C1 segment of cervical spinal cord (tissue), 14 donors: ENCODE data around the gene SCMH1.

Experiments used
- DNase-seq, 14 donors: peaks; one replicate each; lab custom pipeline; 2025; lab: John Stamatoyannopoulos, UW

SCMH1 gene

DNA sequence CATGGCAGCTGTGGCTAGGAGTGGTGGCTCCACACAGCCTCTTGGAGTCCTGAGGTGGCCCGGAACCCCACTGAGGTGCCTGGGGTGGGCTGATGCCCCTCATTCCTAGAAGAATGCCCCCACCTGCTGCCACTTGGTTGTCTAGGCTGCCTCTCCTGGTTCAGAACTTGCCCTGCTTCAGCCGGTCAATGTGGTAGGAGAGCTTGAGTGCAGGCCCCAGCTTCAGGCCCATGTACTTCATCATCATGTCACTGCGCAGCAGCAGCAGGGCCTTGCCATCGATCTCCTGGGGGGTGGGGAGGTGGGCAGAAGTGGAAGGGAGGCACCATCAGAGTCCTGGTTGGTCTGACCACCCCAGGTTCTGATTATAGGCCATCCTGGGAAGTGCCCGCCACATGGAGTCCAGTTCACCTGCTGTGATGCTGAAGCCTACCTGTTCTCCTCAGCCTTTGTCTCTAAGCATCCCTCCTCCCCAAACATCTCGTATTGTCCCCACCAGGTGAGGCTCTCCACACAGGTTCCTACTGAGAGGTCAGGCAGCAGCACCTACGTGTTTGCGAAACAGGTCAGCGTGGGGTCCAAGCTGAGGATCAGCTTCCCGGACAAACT, 214.0 kb downstream of the SCMH1 start:
- no peak for DNase-seq

DNA sequence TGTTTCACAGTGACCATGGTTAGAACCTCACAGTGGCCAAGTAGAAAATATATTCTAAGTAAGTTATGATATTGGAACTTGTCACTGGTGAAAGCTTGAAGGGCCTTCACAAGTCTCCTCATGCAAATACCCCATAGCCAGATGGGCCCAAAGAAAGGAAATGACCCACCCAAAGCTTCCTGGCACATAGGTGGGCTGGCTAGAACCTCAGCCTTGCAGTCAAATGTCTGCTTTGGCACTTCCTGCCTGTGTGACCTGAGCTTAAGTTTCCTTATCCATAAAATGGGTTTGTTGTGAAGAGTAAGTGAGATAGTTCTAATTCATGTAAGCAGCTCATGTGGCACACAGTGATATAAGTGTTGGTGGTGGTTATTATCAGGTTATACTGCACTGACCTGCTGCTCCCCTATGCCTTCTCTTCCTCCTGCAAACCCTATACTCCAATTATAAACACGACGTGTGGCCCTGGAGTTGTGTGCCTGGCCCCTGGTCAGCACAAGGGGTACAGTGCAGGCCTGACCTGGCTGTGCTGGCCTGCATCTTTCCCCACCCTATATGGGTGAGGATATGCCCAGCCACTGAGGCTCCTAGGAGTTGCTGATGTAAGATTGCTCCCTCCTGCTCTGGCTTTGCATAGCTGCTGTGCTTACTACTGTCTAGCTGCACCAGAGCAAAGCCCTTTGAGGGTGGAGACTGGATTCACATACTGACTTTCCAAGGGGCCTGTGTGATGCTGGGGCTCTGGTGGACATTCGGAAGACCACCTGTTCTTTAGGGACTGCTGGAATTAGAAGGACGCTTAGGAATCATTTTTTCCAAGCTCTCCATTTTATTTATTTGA, 215.9 kb downstream of the SCMH1 start:
- DNase-seq = no peak

DNA sequence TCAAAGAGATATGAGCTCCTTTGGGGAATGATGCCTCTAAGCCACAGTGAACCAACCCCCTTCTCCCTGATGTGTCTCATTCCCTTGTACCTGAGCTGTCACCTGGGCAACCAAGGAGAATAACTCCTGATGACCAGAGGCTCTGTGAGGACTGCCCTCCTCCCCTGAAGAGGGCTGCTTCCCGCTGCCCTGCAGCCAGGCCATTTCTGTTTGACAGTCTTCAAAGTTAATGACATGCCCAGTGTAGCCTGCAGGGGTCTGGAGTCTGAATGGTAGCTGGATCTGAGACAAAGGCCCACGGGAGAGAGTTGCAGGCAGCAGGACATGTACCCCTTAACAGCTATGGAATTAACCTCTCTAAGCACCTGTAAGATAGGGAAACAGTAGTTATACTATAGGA, 217.2 kb downstream of the SCMH1 start:
- no peak for DNase-seq

DNA sequence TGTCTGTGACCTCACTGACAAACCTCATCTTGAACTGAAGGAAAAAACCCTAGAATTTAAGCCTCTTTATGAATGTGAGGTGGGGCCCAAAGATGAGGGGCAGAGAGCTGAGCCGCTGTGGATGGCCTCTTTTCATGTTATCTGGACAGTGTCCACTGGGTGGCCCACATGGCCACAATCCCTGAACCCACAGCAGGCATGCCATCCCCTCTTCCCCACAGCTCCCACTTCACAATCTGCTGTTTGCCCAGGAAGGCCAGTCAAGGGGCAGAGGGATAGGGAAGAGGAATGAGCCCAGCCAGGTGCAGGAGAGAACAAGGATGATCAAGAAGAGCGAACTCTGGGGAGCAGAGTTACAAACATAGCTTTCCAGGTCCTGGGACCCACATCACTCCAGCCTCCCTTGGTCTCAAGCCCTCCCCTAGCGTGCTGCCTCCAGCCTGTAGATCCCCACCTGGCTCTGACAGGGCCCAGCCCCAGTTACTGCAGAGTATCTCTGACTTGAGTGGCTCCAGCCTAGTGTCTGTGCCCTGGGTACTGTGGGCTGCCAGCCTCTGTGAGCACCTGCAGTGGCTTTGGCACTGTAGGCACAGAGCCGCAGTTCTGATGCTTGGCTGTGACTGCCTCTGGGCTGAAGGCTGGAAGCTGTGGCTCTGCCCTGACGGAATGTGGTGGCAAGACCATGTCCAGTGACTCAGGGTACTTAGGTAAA, 218.7 kb downstream of the SCMH1 start:
- DNase-seq = no peak

DNA sequence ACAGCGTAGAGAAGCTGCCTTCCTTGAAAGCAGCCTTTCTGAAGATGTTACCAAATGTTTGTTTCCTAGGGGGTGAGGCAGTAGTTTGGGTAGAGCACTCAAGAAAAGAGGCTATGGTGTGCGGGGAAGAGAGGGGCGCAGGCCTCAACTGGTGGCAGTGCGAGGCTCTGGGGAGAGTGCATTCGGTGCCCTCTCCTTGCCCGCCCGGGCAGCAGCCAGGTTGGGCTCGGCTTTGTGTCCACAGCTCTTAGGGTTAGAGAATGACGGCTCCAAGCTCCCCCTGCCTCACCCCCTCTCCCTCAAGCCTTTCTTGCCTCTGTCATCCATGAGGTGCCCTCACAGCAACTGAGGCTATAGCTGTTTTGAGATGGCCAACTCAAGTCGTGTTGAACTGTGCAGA, 219.7 kb downstream of the SCMH1 start:
- no peak for DNase-seq

DNA sequence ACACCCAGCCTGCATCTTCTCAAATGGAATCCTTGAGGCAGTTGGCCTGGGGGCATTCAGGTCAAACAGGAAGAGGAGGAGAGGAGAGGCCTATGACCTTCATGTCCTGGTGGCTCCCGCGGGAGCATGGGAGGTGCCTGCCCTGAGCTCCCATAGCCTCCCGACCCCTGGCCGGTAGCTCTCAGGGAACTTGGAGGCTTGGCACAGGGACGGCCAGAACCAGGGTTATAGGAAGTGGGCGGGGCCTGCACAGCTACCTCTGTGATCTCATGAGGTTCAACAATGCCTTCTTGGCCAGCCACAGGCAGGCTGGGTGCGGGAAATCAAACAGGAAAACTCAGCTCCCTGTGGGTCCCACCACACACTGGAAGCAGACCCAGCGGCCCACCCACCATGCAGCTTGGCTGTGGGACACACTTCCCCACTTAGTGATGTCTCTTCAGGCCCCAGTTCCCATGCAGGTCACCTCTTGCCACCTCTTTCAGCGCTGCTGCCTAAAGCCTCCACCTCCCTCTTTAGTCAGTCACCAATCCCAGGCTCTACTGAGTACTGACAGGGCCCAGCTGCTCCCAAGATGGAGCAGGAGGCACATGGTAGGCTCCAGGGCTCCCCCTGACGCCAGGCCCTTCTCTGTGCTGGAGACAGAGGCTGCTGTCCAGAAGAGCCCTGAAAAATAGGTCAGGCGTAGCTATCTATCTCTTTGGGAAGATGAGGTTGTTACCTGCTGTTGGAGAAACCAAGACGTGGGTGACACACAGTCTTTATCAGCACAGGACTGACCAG, 220.4 kb downstream of the SCMH1 start, which contains the start of gene SLFNL1:
Gene SLFNL1 (minus strand): TSS at position 200 of the 783 bp plus-strand sequence. CDS start 1,065 bp downstream, outside the sequence.
- no peak for DNase-seq

DNA sequence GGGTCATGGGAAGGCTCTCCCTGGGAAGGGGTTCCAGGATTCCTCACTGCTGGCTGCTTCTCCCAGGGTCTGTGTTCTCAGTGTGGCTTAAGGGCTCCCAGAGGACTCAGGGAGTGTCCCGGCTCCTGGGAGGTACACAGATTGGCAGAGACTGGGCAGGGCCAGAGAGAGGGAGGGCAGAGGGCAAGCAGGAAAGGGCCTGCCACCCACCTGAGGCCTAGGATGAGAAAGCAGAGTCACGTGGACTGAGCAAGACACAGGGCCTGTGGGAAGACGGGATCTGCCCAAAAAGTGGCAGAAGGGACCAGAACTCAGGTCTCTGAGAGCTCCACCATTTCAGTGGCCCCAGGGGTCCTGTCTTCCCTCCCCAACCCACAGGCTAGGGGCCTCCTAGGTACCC, 221.5 kb downstream of the SCMH1 start:
- no peak for DNase-seq

DNA sequence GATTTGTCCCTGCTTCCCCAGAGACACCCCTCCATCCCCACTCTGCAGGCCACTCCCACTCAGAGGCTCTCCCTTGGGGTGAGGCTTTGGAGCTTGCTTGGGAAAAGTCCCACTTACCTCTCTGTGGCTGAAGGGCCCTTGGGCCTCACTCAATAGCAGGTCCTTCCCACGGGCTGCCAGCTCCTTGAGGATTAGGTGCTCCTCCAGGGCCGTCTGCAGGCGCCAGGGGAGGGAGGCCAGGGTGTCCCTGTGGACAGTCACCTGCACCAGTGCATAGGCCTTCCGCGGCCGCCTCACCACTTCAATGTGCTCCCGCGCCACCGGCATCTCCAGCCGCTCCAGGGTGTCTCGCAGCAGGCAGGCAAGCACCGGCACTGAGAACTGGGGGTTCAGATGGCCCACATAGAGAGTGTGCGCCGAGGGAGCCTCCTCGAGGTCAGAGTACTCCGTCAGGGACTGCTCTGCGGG, 222.0 kb downstream of the SCMH1 start:
- no peak for DNase-seq

DNA sequence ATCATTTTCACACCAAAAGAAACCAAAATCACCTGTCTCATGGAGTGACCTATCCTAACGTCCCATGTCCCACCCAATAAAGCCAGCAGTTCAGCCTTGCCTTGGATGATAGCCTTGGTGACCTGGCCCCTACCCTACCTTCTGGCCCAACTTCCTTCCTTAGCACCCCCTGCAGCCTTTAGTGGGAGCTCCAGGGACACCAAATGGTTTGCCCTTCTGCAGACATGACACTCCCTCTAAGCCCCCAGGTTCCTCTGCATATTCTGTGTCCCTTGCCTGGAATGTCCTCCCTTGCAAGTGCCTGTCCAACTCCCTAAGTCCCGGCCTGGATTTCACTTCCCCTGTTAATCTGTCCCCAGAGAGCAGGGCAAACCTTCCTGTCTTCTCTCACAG, 222.8 kb downstream of the SCMH1 start:
- no peak for DNase-seq

DNA sequence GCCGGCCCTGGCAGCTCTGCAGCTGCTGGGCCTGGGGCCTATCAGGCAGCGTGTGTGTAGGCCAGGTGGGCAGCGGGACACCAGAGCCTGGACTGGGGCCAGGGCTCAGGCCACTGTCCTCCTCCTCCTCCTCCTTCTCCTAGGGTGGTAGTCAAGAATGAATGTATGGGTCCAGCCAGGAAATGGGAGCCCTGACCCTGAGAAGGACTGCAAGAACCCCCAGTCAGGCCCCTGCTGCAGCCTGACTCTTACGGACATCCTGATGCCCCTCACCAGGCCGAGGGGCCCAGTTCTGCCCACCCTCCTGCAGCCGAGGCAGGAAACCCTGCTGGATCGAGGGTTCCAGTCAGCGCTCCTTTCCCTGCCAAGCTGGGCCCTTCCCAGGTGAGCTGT, 224.1 kb downstream of the SCMH1 start:
- DNase-seq = no peak

DNA sequence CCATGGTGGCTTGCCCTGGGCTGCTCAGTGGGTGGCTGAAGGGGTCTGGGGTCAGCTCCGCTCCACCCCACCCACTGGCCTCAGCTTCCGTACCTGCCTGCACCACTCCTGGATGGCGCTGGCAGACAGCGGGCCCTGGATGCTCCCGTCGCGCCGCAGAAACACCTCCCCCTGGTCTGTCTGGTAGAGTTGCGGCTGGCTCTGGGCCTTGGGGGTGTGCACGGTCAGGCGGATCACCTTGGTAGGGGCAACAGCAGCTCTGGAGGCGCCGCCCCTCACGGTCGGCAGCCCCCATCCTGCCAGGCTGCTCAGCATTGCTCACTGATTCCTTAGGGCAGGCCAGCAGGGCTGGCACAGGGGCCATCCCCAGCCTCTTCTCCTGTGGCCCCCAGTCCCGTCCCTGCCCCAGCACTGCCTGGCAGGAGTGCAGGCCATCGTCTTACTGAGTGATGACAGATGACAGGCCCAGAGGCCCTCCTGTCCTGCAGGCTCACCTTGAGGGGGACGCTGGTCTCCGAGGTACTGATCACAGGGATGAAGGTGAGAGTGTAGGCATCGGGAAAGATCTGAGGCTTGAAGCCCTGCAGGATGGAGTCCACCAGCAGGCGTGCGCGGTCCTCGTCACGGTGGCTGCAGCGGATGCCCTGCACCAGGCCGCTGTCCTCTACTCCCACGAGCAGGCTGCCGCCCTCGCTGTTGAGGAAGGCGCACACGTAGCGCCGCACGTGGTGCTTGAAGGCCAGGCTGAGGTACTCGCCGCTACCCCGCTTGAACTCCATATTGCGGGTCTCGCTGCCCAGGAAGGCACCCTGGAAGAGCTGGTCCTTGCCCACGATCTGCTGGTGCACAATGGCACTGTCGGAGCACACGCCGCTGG, 224.7 kb downstream of the SCMH1 start:
- no peak for DNase-seq

DNA sequence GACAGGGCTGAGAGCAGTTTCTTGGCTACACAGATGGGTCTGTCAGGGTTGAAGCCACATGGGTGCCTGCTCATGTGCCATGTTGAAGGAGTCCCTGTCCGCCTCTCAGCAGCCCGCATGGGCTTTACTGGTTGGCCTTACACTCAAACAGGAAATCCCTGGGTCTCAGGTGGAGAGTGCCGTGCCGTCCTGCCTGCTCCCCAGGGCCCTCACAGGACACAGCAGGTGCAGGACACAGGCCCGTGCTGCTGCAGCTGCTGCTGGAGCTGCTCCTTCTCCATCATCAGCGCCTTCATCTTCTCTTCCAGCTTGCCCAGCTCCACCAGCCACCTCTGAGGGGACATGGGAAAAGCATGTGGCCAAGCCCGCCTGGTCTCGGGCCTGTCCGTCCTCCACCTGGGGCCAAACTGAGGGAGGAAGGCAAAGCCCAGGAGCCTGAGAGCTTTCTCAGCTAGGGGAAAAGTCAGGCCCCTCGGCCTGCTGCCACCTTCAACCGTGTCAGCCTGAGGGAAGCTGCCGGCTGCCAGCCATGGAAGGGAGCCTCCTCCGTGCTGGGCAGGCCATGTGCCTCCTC, 226.1 kb downstream of the SCMH1 start:
- no peak for DNase-seq

DNA sequence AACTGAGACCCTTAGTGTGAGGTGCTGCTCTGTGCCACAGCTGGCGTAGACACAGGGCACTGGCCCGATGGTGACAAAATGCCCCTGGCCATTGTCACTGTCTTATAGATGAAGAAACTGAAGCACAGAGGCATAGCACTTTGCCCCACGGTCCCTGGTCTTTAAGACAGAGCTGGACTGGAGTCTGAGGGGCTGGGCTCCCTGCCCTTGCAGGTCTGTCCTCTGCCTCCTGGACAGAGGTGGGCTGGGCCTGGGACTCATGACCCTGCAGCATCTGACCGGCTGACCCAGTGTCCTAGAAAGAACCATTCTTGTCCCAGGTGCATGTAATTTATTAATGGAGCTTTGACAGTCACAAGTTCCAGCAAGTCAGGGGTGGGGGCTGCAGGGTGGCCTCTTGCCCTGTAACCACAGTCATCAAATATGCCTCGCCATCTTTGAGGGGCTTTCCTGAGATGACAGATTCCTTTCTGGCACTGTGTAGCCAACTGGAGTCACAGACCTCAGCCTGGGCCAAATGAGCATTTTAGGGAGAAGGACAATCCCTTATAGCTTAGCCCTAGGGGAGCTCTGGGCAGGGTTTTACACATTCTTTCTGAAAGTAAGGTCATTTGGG, 226.7 kb downstream of the SCMH1 start:
- DNase-seq = no peak

DNA sequence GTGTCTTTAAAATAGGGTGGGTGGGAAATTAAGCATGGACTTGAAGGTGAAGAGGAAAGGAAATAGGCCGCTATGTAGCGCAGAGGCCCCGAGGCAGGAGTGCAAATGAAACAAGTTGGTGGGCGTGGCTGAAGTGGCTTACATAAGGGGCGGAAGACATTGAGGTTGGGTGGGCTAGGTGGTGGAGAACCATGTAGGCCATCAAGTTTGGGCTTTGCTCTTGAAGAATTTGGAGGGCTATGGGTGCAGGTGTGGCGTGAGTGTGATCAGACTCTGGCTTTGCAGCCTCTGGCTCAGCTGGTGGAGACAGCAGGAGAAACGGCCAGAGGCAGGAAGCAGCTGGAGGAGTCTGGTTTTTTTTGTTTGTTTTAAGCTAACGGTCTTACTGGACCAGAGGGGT, 227.2 kb downstream of the SCMH1 start:
- DNase-seq = no peak

DNA sequence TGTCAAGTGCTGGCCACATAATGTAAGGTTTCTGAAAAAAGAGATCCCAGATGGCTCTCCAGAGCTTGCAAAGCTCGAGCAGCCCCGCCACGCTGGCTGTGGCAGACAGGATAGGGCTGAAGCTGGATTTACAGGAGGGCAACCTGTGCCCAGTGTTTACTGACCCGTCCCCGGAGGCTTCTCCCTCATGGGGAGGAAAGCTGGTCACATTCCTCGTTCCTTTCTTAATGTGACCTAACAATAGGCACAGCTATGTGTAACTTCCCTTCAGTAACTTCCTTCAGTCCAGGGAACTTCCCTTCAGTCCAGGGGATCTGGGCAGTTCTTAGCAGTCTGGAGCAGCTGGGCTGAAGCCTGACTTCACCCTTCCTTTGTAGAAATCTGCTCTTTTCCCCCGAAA, 228.3 kb downstream of the SCMH1 start:
- DNase-seq = no peak

DNA sequence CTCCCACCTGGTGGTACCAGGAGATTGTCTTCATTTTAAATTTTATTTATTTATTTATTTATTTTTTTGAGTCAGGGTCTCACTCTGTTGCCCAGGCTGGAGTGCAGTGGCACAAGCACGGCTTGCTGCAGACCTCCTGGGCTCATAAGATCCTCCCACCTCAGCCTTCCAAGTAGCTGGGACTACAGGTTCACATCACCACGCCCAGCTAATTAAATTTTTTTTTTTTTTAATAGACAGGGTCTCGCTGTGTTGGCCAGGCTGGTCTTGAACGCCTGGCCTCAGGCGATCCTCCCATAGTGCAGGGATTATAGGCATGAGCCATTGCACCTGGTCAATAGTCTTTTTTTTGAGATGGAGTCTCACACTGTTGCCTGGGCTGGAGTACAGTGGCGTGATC, 229.1 kb downstream of the SCMH1 start:
- DNase-seq = no peak

DNA sequence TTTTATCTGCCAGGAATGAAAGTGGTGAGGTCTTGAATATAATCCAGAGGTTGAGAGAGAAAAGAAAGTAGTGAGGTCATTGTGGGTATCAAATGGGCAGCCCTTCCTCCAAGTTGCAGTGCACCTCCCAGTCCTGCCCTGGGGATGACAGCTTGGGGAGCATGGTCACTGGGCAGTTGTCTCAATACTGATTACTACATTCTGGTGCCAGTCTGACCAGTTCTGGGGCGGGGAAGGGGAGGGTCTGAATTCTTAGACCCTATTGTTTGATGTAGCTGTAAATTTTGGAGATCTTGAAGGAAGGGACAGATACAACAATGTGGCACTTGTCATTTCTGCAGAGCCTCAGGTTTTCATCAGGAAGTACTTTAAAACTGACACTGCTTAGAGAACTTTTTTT, 231.8 kb downstream of the SCMH1 start:
- DNase-seq = no peak

DNA sequence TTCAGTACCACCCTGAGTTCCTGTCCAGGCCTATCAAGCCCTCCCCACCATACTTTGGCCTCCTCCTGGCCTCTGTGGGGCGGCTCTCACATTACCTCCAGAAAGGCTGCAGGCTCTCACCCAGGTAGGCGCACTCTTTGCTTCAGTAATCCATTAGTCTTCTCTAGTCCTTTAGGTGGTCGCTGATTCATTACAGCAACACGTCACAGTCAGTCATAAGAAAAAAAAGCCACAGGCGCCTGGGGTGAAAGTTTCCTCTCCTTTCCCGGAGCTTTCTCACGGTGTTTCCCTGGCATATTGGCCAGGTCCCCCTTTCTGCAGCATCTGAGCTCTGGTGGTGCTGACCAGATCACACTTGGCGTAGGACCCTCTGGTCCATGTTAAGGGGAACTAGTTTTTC, 232.6 kb downstream of the SCMH1 start:
- DNase-seq = no peak

DNA sequence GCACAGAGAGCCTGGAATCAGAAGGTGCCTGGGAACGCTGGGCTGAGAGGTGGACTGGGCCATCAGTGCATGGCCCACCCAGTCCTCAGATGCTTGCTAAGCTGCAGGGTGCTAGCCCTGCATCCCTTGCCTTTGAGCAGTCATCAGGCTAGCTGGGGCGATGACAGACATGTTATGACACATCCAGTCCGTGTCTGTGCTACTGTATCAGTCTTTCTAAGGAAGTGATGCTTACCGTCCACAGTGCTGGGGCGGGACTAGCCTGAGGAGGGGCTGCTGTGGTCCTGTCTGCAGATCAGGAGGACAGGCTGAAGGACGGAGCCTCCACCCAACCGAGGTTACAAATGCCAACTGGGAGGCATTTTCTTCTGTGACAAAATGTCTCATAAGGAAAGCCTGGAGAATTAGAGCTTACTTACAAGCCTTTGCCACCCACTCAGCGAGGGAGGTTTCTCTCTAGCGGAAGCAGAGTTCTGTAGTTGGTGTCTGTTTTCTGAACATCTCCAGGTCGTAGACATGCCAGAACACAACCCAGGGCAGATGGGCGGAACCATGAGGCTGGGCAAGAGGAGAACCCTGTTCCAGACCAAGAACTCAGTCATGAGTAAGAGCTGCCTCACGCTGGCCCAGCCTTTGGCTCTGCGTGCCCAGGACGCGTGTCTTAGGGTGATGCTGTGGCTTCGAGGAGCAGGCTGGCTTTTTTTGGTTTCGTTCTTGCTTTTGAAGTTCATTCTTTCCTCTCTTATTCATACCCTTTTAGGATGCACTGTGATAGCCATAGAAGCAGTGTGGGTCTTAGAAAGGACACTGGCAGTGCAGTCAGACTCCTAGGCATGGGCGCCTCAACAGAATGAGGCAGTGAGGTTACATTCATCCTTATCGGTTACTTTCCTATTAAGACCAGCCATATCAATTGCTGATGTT, 234.9 kb downstream of the SCMH1 start:
- no peak for DNase-seq
